Sciatic nerve (tissue), 2 donors: ENCODE results near the gene LSM14A. TPM values are rescaled to one million over a fixed set of nuclear protein-coding genes. Genes with fewer than 3 reads are reported as not detected.
"Not testable (repeated sequence)": the region's sequence is repeated elsewhere in the genome, so short reads cannot be mapped to it uniquely, and the experiment has no call there.

ENCODE experiments used
- ATAC-seq: fragments of 200-7000 bp; cut with Tn5 transposase; one replicate; pipeline ENCODE4 v1.9.1; 2020; ENCODE audit warnings: mild to moderate bottlenecking, moderate library complexity
- DNase-seq: peaks from one replicate; pipeline ENCODE4 v3.0.0-alpha.2; 2020; ENCODE audit warnings: low spot score
- intact Hi-C: fragments of 100-400 bp; cut with DNase I; formaldehyde crosslinking; loops from one replicate; pipeline ENCODE4 v1.14.2; 2022
- total RNA-seq: library from RNA; stranded (reverse); fragmentation: NEBNext Ultra II Directional; extraction: Animal tissue kit (Norgen Biotek cat#: 25700); gene quantifications from one replicate; pipeline ENCODE4 v1.2.1, GENCODE V29; 2021
- donor health status: DM: no; HTN: no; CAD: no.
- donor health status: DM: no; HTN: no; CAD: no.

The LSM14A gene
- 109 TPM for total RNA-seq

DNA sequence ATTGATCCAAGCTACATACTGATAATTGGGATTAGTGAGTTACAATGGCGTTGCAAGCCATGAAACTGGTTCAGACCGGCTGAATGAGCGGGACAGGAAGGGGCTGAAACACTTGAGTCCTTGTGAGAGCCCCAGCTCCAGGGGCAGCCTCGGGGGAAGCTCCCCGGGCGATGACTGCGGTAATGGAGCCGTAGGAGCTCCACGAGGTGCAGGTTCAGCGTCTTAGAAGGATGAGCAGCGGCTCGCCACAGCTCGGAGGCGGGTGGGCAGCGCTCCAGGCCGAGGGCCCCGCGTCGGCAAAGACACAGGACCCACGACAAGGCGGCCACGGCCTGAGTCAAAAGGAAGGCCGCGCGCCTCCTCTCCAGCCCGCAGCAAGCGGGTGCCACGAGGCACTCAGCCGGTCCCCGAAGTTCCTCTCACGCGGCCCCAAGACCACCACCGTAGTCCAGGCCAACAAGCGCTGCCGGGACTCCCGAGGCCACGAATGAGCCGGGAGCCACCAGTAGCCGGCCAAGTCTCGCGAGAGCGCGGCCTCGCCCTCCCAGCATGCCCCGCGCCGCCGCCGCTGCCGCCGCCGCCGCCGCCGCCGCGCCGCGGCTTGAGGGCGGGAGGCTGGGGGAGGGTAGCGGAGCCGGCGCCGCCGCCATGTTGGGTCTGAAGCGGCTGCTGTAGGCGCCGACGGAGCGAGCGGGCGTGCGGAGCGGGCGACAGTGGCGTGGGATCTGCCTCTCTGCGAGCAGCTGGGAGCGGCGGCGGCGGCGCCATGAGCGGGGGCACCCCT is at the start of gene LSM14A:
LSM14A (plus strand) TSS at position 628 of the 784 bp plus-strand sequence; CDS start at position 767, 139 bp downstream.
- intact Hi-C loops: no loop called here
- ATAC-seq (peak; percentile 94), DNase-seq (peak; percentile 96)

DNA sequence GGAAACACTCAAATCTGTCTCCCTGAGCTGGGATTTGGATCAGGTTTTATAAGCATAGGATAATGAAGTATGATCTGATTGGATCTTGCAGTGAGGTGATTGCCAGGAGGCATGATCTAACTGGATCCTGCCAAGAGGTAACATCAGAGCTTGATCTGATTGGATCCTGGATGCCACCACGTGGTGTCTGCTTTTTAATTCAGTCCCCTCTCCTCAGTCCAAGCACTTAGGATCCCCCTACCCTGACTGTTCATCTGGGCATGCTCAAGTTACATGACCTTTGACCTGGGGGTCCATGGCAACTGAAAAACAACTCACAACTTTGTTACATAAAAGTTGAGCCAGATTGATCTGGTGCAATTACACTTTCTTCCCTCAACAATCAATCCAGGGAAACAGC is 47.5 kb upstream of the LSM14A start:
- DNase-seq: no peak
- intact Hi-C loops: no loop called here

GRCh38 chr19:34126966-34127365 is 45.3 kb upstream of the LSM14A start:
- ATAC-seq (no peak), DNase-seq (no peak)
- intact Hi-C loops: no loop called here

More for the DNA sequence above, 47.5 kb upstream of the LSM14A start:
- no peak for ATAC-seq

- intact Hi-C loops: no loop called here
Measured at GRCh38 chr19:34127684-34128189, 44.6 kb upstream of the LSM14A start.

GRCh38 chr19:34128558-34129250 is 43.6 kb upstream of the LSM14A start:
- DNase-seq: no peak
- no peak for ATAC-seq
- intact Hi-C loops: no loop called here

More at GRCh38 chr19:34127684-34128189, 44.6 kb upstream of the LSM14A start:
- ATAC-seq (no peak), DNase-seq (no peak)

GRCh38 chr19:34131100-34131499 is 41.2 kb upstream of the LSM14A start:
- no peak for DNase-seq
- intact Hi-C loops: no loop called here
- no peak for ATAC-seq

GRCh38 chr19:34132145-34132544 is 40.2 kb upstream of the LSM14A start:
- intact Hi-C loops, DNase-seq, ATAC-seq: not testable (repeated sequence)

- intact Hi-C loops, ATAC-seq: not testable (repeated sequence)
Measured at GRCh38 chr19:34132706-34133105, 39.6 kb upstream of the LSM14A start.

DNA sequence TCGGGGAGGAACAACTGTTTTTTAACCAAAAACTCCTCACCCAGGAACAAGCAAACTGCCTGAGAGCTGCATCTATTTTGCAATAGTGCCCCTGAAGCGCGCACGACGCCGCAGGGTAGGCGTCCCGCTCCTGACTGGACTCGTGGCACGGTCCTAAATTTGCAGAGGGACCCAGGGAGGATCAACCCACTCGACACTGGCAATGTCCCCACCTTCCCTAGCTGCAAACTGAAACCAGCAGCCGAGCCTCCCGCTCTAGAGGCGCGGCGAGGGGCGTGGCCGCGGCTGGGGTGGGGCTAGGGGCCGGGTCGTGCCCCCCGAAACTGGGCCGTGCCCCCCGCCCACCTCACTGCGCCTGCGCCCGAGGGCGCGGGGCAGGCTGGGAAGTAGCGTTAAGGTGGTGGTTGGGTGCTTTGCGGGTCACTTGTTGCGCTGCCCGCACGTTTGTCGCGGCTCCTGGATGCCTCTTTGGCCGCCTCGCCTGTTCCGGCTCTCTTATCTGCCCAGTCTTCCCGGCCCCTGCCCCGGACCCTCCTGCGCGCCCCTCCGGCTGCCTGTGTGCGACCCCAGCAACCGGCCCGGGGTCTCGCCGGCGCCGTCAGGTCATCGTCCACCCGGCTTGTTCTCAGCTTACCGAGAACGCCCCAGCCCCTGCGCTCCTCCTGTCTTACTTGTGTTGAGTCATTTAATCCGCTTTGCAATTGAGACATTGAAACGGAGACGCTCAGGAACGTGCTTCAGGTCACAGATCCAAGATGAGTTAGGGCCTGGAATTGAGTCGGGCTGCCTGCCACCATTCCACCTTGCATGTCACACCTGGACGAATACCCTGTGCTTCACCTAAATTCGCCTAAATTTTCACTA is 37.9 kb upstream of the LSM14A start:
- intact Hi-C loops: no loop called here
- DNase-seq (peak; percentile 93), ATAC-seq (peak; percentile 100)

More at GRCh38 chr19:34132706-34133105, 39.6 kb upstream of the LSM14A start:
- DNase-seq: not testable (repeated sequence)

DNA sequence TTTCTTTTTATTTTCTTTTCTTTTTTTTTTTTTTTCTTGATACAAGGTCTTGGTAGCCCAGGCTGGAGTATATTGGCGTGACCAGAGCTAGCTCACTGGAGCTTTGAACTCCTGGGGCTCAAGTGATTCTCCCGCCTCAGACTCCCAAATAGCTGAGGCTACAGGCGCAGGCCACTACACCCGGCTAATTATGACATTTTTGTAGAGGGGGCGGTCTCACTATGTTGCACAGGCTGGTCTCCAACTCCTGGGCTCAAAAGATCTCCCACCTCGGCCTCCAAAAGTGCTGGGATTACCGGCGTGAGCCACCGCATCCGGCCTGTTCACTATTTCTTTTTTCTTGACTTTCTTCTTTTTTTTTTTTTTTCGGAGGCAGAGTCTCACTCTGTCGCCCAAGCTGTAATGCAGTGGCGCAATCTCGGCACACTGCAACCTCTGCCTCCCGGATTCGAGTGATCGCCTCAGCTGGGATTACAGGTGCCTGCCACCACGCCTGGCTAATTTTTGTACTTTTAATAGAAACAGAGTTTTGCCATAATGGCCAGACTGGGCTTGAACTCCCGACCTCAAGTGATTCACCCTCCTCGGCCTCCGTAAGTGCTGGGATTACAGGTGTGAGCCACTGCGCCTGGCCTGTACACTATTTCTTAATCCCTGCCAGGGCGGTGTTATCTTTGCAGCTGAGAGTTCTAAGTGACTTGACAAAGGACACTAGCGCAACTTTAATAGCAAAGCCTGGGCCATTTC is 37.1 kb upstream of the LSM14A start:
- intact Hi-C loops: no loop called here
- DNase-seq (no peak), ATAC-seq (peak; percentile 25)

GRCh38 chr19:34135821-34136611 is 36.3 kb upstream of the LSM14A start:
- DNase-seq (no peak), ATAC-seq (no peak)
- intact Hi-C loops: no loop called here

DNA sequence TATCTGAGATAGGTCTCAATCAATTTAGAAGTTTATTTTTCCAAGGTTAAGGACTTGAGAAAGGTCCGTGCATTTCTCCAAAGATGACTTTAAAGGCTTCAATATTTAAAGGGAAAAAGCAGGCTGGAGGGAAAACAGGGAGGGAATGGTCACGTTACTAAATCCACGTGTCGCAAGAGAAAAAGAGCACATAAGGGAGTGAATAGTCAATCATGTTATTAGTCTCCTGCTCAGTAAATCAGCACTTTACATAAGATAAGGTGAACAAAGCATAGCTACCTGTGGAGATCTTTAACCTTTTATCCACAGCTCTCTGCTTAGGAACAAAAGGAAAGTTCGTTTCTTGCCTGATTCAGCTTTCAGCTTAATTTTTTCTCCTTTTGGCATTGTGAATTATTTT is 31.3 kb upstream of the LSM14A start:
- DNase-seq: no peak
- intact Hi-C loops: loop anchor here (10.0 kb wide), 1 partner anchor 1466 kb away; the partner anchor contains the start of genes ANKRD27 and RGS9BP
- no peak for ATAC-seq

DNA sequence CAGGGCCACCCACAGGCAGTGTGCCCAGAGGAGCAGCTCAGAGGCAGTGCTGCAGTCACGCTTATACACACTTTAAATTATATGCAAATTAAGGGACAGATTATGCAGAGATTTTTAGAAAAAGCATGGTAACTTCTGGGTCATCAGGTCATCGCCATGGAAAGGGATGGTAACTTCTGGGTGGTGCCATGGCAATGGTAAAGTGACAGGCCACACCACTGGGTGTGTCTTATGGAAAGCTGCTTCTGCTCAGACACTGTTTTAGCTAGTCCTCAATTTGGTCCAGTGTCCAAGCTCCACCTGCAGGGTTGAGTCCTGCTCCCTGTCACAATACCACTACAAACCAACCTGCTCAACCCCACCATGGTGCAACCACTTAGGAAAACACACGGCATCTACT is 29.9 kb upstream of the LSM14A start:
- ATAC-seq: no peak
- intact Hi-C loops: loop anchor here (10.0 kb wide), 1 partner anchor 1468 kb away; the partner anchor contains the start of genes ANKRD27 and RGS9BP

GRCh38 chr19:34145741-34146202 is 26.5 kb upstream of the LSM14A start:
- ATAC-seq (peak; percentile 50), DNase-seq (no peak)
- intact Hi-C loops: loop anchor here (10.0 kb wide), 1 partner anchor 1471 kb away; the partner anchor contains the start of genes ANKRD27 and RGS9BP

More for the DNA sequence above, 29.9 kb upstream of the LSM14A start:
- no peak for DNase-seq

GRCh38 chr19:34148658-34149185 is 23.6 kb upstream of the LSM14A start:
- DNase-seq (no peak), ATAC-seq (no peak)
- intact Hi-C loops: loop anchor here (10.0 kb wide), 1 partner anchor 1474 kb away; the partner anchor contains the start of genes ANKRD27 and RGS9BP

- DNase-seq (no peak), ATAC-seq (no peak)
Measured at GRCh38 chr19:34149873-34150272, 22.4 kb upstream of the LSM14A start.

GRCh38 chr19:34150558-34150957 is 21.7 kb upstream of the LSM14A start:
- DNase-seq (no peak), ATAC-seq (no peak)
- intact Hi-C loops: no loop called here

More at GRCh38 chr19:34149873-34150272, 22.4 kb upstream of the LSM14A start:
- intact Hi-C loops: loop anchor here (10.0 kb wide), 1 partner anchor 1475 kb away; the partner anchor contains the start of genes ANKRD27 and RGS9BP
